H9 (cell line): ENCODE data around the gene SLC17A1. TPM values are rescaled to one million over a fixed set of nuclear protein-coding genes. Genes with fewer than 3 reads are reported as not detected.

Experiments used
- DNase-seq: peaks from one replicate; pipeline ENCODE4 v3.0.0-alpha.2; 2017
- H2AFZ ChIP-seq: one replicate; pipeline ENCODE4 v1.6.1; 2013; ENCODE audit warnings: mild to moderate bottlenecking, low read length, control low read depth, moderate library complexity
- H2AK5ac ChIP-seq: 2 replicates; pipeline ENCODE4 v1.6.1; 2013; ENCODE audit warnings: low read length, control low read depth, mixed read lengths; ENCODE audit not compliant: insufficient read length
- H2BK120ac ChIP-seq: one replicate; pipeline ENCODE4 v1.6.1; 2013; ENCODE audit warnings: low read depth, mild to moderate bottlenecking, low read length, control low read depth, inconsistent platforms; ENCODE audit not compliant: poor library complexity, severe bottlenecking
- H2BK12ac ChIP-seq: 2 replicates; pipeline ENCODE4 v1.6.1; 2013; ENCODE audit warnings: low read length, control low read depth, mixed read lengths, low read depth; ENCODE audit not compliant: insufficient read length
- H2BK15ac ChIP-seq: 2 replicates; pipeline ENCODE4 v1.6.1; 2013; ENCODE audit warnings: low read depth, low read length, control low read depth
- H2BK20ac ChIP-seq: one replicate; pipeline ENCODE4 v1.6.1; 2013; ENCODE audit warnings: low read depth, mild to moderate bottlenecking, low read length, control low read depth, inconsistent platforms; ENCODE audit not compliant: poor library complexity, severe bottlenecking
- H2BK5ac ChIP-seq: 2 replicates; pipeline ENCODE4 v1.6.1; 2013; ENCODE audit warnings: low read length, control low read depth, mixed read lengths; ENCODE audit not compliant: insufficient read length
- H3K14ac ChIP-seq: 2 replicates; pipeline ENCODE4 v1.6.1; 2013; ENCODE audit warnings: low read length, control low read depth; ENCODE audit not compliant: insufficient read depth
- H3K18ac ChIP-seq: 2 replicates; pipeline ENCODE4 v1.6.1; 2013; ENCODE audit warnings: low read depth, mild to moderate bottlenecking, mixed read lengths, low read length, control low read depth; ENCODE audit not compliant: insufficient read length
- H3K23ac ChIP-seq: 2 replicates; pipeline ENCODE4 v1.6.1; 2013; ENCODE audit warnings: low read length, control low read depth, mixed read lengths, low read depth; ENCODE audit not compliant: insufficient read length
- H3K23me2 ChIP-seq: 2 replicates; pipeline ENCODE4 v1.6.1; 2013; ENCODE audit warnings: low read depth, mild to moderate bottlenecking, mixed read lengths, low read length, control low read depth; ENCODE audit not compliant: insufficient read length, poor library complexity, severe bottlenecking
- H3K27ac ChIP-seq: 2 replicates; pipeline ENCODE4 v1.5.1; 2013; ENCODE audit warnings: low read length, control low read depth, mixed read lengths, low read depth; ENCODE audit not compliant: insufficient read length
- H3K27me3 ChIP-seq: 2 replicates; pipeline ENCODE4 v1.6.1; 2013; ENCODE audit warnings: low read length, control low read depth, inconsistent platforms; ENCODE audit not compliant: insufficient read depth
- H3K4ac ChIP-seq: 2 replicates; pipeline ENCODE4 v1.6.1; 2013; ENCODE audit warnings: low read depth, mild to moderate bottlenecking, control low read depth, inconsistent platforms, low read length, moderate library complexity
- H3K4me1 ChIP-seq: 2 replicates; pipeline ENCODE4 v1.6.1; 2013; ENCODE audit warnings: low read length, control low read depth, inconsistent platforms; ENCODE audit not compliant: insufficient read depth
- H3K4me2 ChIP-seq: 2 replicates; pipeline ENCODE4 v1.6.1; 2013; ENCODE audit warnings: low read length, control low read depth, mixed read lengths; ENCODE audit not compliant: insufficient read length, insufficient read depth
- H3K56ac ChIP-seq: 2 replicates; pipeline ENCODE4 v1.6.1; 2013; ENCODE audit warnings: low read depth, mild to moderate bottlenecking, mixed read lengths, low read length, control low read depth; ENCODE audit not compliant: insufficient read length
- H3K79me1 ChIP-seq: 2 replicates; pipeline ENCODE4 v1.6.1; 2013; ENCODE audit warnings: low read depth, mild to moderate bottlenecking, moderate library complexity, low read length, control low read depth, inconsistent platforms; ENCODE audit not compliant: insufficient read depth, poor library complexity, severe bottlenecking
- H3K79me2 ChIP-seq: 2 replicates; pipeline ENCODE4 v1.6.1; 2013; ENCODE audit warnings: low read length, control low read depth, inconsistent platforms; ENCODE audit not compliant: insufficient read depth
- H3K9ac ChIP-seq: 2 replicates; pipeline ENCODE4 v1.6.1; 2013; ENCODE audit warnings: low read length, control low read depth, mixed read lengths; ENCODE audit not compliant: insufficient read length; ENCODE audit errors: extremely low read depth
- H3K9me3 ChIP-seq: one replicate; pipeline ENCODE4 v1.6.1; 2013; ENCODE audit warnings: low read depth, low read length, inconsistent platforms; ENCODE audit not compliant: control insufficient read depth
- H3T11ph ChIP-seq: one replicate; pipeline ENCODE4 v1.6.1; 2013; ENCODE audit warnings: mild to moderate bottlenecking, low read length, control low read depth, inconsistent platforms
- H4K20me1 ChIP-seq: one replicate; pipeline ENCODE4 v1.6.1; 2013; ENCODE audit not compliant: control insufficient read depth, insufficient read length, insufficient read depth
- H4K5ac ChIP-seq: 2 replicates; pipeline ENCODE4 v1.6.1; 2013; ENCODE audit warnings: low read depth, mild to moderate bottlenecking, mixed read lengths, low read length, control low read depth; ENCODE audit not compliant: insufficient read length
- H4K8ac ChIP-seq: replicated peaks from 2 replicates; pipeline ENCODE4 v1.6.1; 2013; ENCODE audit warnings: low read length, control low read depth, mixed read lengths, low read depth; ENCODE audit not compliant: insufficient read length
- H4K91ac ChIP-seq: 2 replicates; pipeline ENCODE4 v1.6.1; 2013; ENCODE audit warnings: low read depth, mild to moderate bottlenecking, moderate library complexity, mixed read lengths, low read length, control low read depth; ENCODE audit not compliant: insufficient read length
- H3K27ac Mint-ChIP-seq, 3 experiments: 2 replicates in 2 of 3; 3 replicates in 1 of 3; pipeline ENCODE4 v1.8.0; 2020 to 2021; ENCODE audit warnings: mixed read lengths in 3 of 3, mild to moderate bottlenecking in 1 of 3, moderate library complexity in 1 of 3
- H3K27me3 Mint-ChIP-seq: 2 replicates; pipeline ENCODE4 v1.8.0; 2021; ENCODE audit warnings: low read depth, mild to moderate bottlenecking, moderate library complexity, mixed read lengths
- H3K36me3 Mint-ChIP-seq, 3 experiments: 2 replicates in 2 of 3; 3 replicates in 1 of 3; pipeline ENCODE4 v1.8.0; 2020 to 2021; ENCODE audit warnings: low read depth in 3 of 3, mixed read lengths in 3 of 3; ENCODE audit not compliant: insufficient read depth in 1 of 3
- H3K4me1 Mint-ChIP-seq, 2 experiments: 2 replicates each; pipeline ENCODE4 v1.8.0; 2020; ENCODE audit warnings: mixed read lengths in 2 of 2
- H3K4me3 Mint-ChIP-seq, 2 experiments: 2 replicates in 1 of 2; 3 replicates in 1 of 2; pipeline ENCODE4 v1.8.0; 2020 to 2021; ENCODE audit warnings: mild to moderate bottlenecking in 2 of 2, mixed read lengths in 2 of 2, moderate library complexity in 1 of 2
- H3K9me3 Mint-ChIP-seq, 2 experiments: 2 replicates in 1 of 2; 3 replicates in 1 of 2; pipeline ENCODE4 v1.8.0; 2020; ENCODE audit warnings: mild to moderate bottlenecking in 2 of 2, mixed read lengths in 2 of 2, moderate library complexity in 1 of 2
- WGBS: extraction: QIAGEN DNeasy Blood & Tissue Kit; methylation state at CpG from one replicate; pipeline ENCODE4 v1.1.7; 2013; ENCODE audit warnings: missing lambda C conversion rate, low lambda C conversion rate, mixed read lengths; ENCODE audit not compliant: insufficient read length; ENCODE audit errors: extremely low coverage; 5-methylcytosine and 5-hydroxymethylcytosine counted together
- total RNA-seq: library from RNA; stranded (reverse); gene quantifications from 2 replicates; pipeline ENCODE4 v1.2.1, GENCODE V29; 2021
- TF ChIP-seq, protein P1 (sequence below): fragments of 200-600 bp; sonication (generic); conservative IDR thresholded peaks from 3 replicates; pipeline ENCODE4 v1.8.0; 2021; ENCODE audit warnings: antibody characterized with exemption, mild to moderate bottlenecking

The SLC17A1 gene
- total RNA-seq, 1 experiment from 2014 or later: not detected

DNA sequence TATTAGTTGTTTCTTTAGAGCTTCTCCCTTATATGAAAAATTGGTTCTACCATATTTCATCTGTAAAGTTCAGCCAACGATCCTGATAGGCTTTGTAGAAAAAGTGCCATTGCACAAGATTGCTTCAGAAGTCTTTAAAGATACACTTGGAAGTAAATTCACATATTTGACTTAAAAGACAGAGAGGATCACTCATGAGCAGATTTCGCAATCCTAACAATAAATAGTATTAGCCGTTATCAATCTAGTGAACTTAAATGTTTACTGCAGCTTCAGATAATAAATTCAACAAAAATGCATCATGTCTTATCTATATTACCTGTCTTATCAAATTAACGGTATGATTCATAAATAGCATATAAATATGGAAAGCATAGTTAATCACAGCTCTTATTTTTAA is 86.0 kb downstream of the SLC17A1 start:
- H4K5ac ChIP-seq: no peak overlapping the region
- H2AFZ ChIP-seq: no peak overlapping the region
- no peak overlapping the region for H3K4me2 ChIP-seq
- no peaks in the 10 kb centered on the region for H4K20me1 ChIP-seq
- H3K27me3 ChIP-seq: no peaks in the 10 kb centered on the region
- H3K14ac ChIP-seq: no peak overlapping the region
- H2BK120ac ChIP-seq: no peak overlapping the region
- H2AK5ac ChIP-seq: no peak overlapping the region
- H4K91ac ChIP-seq: no peak overlapping the region
- no peak overlapping the region for H2BK12ac ChIP-seq
- Mint-ChIP-seq H3K36me3 (peaks cover 0 to 6% (median 4%) of the 10 kb centered on the region in 3 experiments; a peak in 5 of 7 replicates), H3K4me3 (no peak overlapping the region), H3K9me3 (peaks cover 0 to 4% of the 10 kb centered on the region in 2 experiments; a peak in 2 of 5 replicates), H3K27me3 (no peaks in the 10 kb centered on the region), H3K27ac (no peak overlapping the region), H3K4me1 (no peaks in the 10 kb centered on the region)
- WGBS: no CpG with 5 or more reads among the region's 4 CpGs
- H3K9me3 ChIP-seq: no peaks in the 10 kb centered on the region
- TF ChIP-seq, protein P1, sequence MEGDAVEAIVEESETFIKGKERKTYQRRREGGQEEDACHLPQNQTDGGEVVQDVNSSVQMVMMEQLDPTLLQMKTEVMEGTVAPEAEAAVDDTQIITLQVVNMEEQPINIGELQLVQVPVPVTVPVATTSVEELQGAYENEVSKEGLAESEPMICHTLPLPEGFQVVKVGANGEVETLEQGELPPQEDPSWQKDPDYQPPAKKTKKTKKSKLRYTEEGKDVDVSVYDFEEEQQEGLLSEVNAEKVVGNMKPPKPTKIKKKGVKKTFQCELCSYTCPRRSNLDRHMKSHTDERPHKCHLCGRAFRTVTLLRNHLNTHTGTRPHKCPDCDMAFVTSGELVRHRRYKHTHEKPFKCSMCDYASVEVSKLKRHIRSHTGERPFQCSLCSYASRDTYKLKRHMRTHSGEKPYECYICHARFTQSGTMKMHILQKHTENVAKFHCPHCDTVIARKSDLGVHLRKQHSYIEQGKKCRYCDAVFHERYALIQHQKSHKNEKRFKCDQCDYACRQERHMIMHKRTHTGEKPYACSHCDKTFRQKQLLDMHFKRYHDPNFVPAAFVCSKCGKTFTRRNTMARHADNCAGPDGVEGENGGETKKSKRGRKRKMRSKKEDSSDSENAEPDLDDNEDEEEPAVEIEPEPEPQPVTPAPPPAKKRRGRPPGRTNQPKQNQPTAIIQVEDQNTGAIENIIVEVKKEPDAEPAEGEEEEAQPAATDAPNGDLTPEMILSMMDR: no peak
- DNase-seq: no peak
- H2BK20ac ChIP-seq: no peak overlapping the region
- H3K27ac ChIP-seq: no peak overlapping the region
- no peaks in the 10 kb centered on the region for H3K79me2 ChIP-seq
- no peak overlapping the region for H2BK15ac ChIP-seq
- H3T11ph ChIP-seq: no peak overlapping the region
- H3K79me1 ChIP-seq: no peaks in the 10 kb centered on the region
- no peak overlapping the region for H3K9ac ChIP-seq
- H3K56ac ChIP-seq: no peak overlapping the region
- H2BK5ac ChIP-seq: no peak overlapping the region
- no peak overlapping the region for H3K18ac ChIP-seq
- no peak overlapping the region for H3K4ac ChIP-seq
- H3K23me2 ChIP-seq: no peaks in the 10 kb centered on the region
- H3K23ac ChIP-seq: no peak overlapping the region
- H4K8ac ChIP-seq: no peak overlapping the region
- H3K4me1 ChIP-seq: no peaks in the 10 kb centered on the region
